GM12891 (cell line): ENCODE measurements around the gene LMF2.

Experiments
- POLR2AphosphoS5 ChIP-seq: IDR thresholded peaks from 2 replicates; pipeline ENCODE4 v1.6.1; 2011; ENCODE audit warnings: low read depth, low read length, control low read depth
- TAF1 ChIP-seq: IDR thresholded peaks from 2 replicates; pipeline ENCODE4 v1.6.1; 2011; ENCODE audit warnings: low read depth, low read length, control low read depth

DNA sequence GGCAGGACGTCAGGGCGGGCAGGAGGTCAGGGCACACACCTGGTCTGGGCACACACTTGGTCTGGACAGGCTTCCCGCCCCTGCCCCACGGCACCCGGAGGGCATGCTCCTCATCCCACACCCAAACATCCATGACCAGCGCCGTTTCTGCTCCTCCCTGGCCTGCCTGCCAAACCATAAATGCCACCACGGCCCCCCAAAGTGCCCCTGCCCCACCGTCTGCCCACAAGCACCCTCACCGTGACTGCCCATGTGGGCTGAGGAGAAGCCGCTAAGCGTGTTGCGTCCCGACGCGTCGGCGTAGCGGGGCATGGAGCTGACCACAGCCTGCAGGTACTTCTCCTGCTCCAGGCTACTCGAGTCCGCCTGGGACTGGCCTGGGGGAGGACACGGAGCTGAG is 48.5 kb downstream of the LMF2 start:
- TF ChIP-seq TAF1 = no peak
- no peak for TF ChIP-seq POLR2AphosphoS5
